MM.1S (cell line): Measurements from ENCODE around the gene ZBTB2.

Source experiments
- EZH2 ChIP-seq: fragments of 300-600 bp; sonication (generic); optimal IDR thresholded peaks from 2 replicates; pipeline ENCODE3; 2017; ENCODE audit warnings: low read depth, mild to moderate bottlenecking, antibody characterized with exemption, low read length, mixed read lengths
- EZH2phosphoT487 ChIP-seq: fragments of 300-600 bp; sonication (generic); IDR thresholded peaks from 2 replicates; pipeline ENCODE4 v1.6.1; 2018; ENCODE audit warnings: antibody characterized with exemption, low read length
- TF ChIP-seq, protein P1 (sequence below): fragments of 300-600 bp; sonication (generic); IDR thresholded peaks from 2 replicates; pipeline ENCODE4 v1.5.1; 2016; ENCODE audit warnings: antibody characterized with exemption, low read length, mixed read lengths

- TF ChIP-seq, protein P1, sequence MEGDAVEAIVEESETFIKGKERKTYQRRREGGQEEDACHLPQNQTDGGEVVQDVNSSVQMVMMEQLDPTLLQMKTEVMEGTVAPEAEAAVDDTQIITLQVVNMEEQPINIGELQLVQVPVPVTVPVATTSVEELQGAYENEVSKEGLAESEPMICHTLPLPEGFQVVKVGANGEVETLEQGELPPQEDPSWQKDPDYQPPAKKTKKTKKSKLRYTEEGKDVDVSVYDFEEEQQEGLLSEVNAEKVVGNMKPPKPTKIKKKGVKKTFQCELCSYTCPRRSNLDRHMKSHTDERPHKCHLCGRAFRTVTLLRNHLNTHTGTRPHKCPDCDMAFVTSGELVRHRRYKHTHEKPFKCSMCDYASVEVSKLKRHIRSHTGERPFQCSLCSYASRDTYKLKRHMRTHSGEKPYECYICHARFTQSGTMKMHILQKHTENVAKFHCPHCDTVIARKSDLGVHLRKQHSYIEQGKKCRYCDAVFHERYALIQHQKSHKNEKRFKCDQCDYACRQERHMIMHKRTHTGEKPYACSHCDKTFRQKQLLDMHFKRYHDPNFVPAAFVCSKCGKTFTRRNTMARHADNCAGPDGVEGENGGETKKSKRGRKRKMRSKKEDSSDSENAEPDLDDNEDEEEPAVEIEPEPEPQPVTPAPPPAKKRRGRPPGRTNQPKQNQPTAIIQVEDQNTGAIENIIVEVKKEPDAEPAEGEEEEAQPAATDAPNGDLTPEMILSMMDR = no peak
- no peak for TF ChIP-seq EZH2phosphoT487
- no peak for TF ChIP-seq EZH2
Observed at GRCh38 chr6:151327101-151327500, 64.3 kb downstream of the ZBTB2 start.
